ENCODE measurements around the gene SMLR1. TPM values are rescaled to one million over a fixed set of nuclear protein-coding genes. Genes with fewer than 3 reads are reported as not detected.

The SMLR1 gene
- total RNA-seq, 1 donor from 2014 or later: not detected

- Histone ChIP-seq H3K4me1 (no peaks in the 10 kb centered on the region), H3K27ac (no peak overlapping the region), H3K4me3 (no peak overlapping the region), H3K36me3 (peaks cover 5% of the 10 kb centered on the region), H3K9me3 (no peaks in the 10 kb centered on the region), H3K27me3 (no peaks in the 10 kb centered on the region)
- TF ChIP-seq CTCF (IDR thresholded peaks at IDR 0.05): no peak
- intact Hi-C loops (cut with DNase I): no loop called here
- ATAC-seq: no peak
- DNase-seq: no peak
These were observed 14.0 kb downstream of the SMLR1 start for GRCh38 chr6:130841128-130841728.

GRCh38 chr6:130843575-130844320, 16.5 kb downstream of the SMLR1 start:
- TF ChIP-seq CTCF (IDR thresholded peaks at IDR 0.05): peak; percentile 52

GRCh38 chr6:130846501-130846900, 19.3 kb downstream of the SMLR1 start:
- no peak overlapping the region for H3K4me3 ChIP-seq
- no peak overlapping the region for H3K27ac ChIP-seq
- no peaks in the 10 kb centered on the region for H3K36me3 ChIP-seq
- H3K27me3 ChIP-seq: no peaks in the 10 kb centered on the region
- no peak for ATAC-seq
- no peak for TF ChIP-seq CTCF (IDR thresholded peaks at IDR 0.05)
- H3K9me3 ChIP-seq: no peaks in the 10 kb centered on the region
- intact Hi-C loops (cut with DNase I): no loop called here
- no peaks in the 10 kb centered on the region for H3K4me1 ChIP-seq
- DNase-seq: no peak

More at GRCh38 chr6:130843575-130844320, 16.5 kb downstream of the SMLR1 start:
- Histone ChIP-seq H3K4me3 (no peak overlapping the region), H3K4me1 (no peaks in the 10 kb centered on the region), H3K9me3 (no peaks in the 10 kb centered on the region), H3K36me3 (peaks cover 5% of the 10 kb centered on the region), H3K27ac (no peak overlapping the region), H3K27me3 (no peaks in the 10 kb centered on the region)
- intact Hi-C loops (cut with DNase I): no loop called here
- ATAC-seq: peak; percentile 65
- DNase-seq: no peak

GRCh38 chr6:130847001-130847910, 20.1 kb downstream of the SMLR1 start:
- H3K36me3 ChIP-seq: no peaks in the 10 kb centered on the region
- no peak for TF ChIP-seq CTCF (IDR thresholded peaks at IDR 0.05)
- intact Hi-C loops (cut with DNase I): no loop called here
- H3K9me3 ChIP-seq: no peaks in the 10 kb centered on the region
- no peak overlapping the region for H3K27ac ChIP-seq
- H3K4me1 ChIP-seq: no peaks in the 10 kb centered on the region
- no peak for ATAC-seq
- no peaks in the 10 kb centered on the region for H3K27me3 ChIP-seq
- DNase-seq: no peak
- H3K4me3 ChIP-seq: no peak overlapping the region

GRCh38 chr6:130848945-130849344, 21.7 kb downstream of the SMLR1 start:
- no peaks in the 10 kb centered on the region for H3K9me3 ChIP-seq
- intact Hi-C loops (cut with DNase I): no loop called here
- no peaks in the 10 kb centered on the region for H3K36me3 ChIP-seq
- no peak overlapping the region for H3K27ac ChIP-seq
- H3K4me1 ChIP-seq: no peaks in the 10 kb centered on the region
- H3K27me3 ChIP-seq: no peaks in the 10 kb centered on the region
- ATAC-seq (peak; percentile 36), DNase-seq (no peak)
- TF ChIP-seq CTCF (IDR thresholded peaks at IDR 0.05): no peak
- no peak overlapping the region for H3K4me3 ChIP-seq

Data from upper lobe of right lung (tissue), 1 donor.